Parathyroid adenoma (tissue), 2 donors: ENCODE measurements around the gene SFXN1.
A peak's percentile ranks its signal among the peaks of the same experiment; 100 is the strongest.

Source experiments
- H2AFZ ChIP-seq: fragments of 300-600 bp; sonication (generic); one replicate; pipeline ENCODE4 v1.7.0; 2017; ENCODE audit warnings: antibody characterized with exemption, mild to moderate bottlenecking
- H3K27ac ChIP-seq: fragments of 300-600 bp; sonication (generic); one replicate; pipeline ENCODE4 v1.7.0; 2017
- H3K27me3 ChIP-seq: fragments of 300-600 bp; sonication (generic); one replicate; pipeline ENCODE4 v1.7.0; 2017; ENCODE audit warnings: low read length; ENCODE audit not compliant: control insufficient read depth, insufficient read depth
- H3K36me3 ChIP-seq: fragments of 300-600 bp; sonication (generic); one replicate; pipeline ENCODE4 v1.7.0; 2017; ENCODE audit warnings: low read length; ENCODE audit not compliant: control insufficient read depth, insufficient read depth
- H3K4me1 ChIP-seq: fragments of 300-600 bp; sonication (generic); one replicate; pipeline ENCODE4 v1.7.0; 2017; ENCODE audit warnings: control low read depth
- H3K4me2 ChIP-seq: fragments of 300-600 bp; sonication (generic); one replicate; pipeline ENCODE4 v1.7.0; 2017; ENCODE audit warnings: low read length
- H3K4me3 ChIP-seq: fragments of 300-600 bp; sonication (generic); one replicate; pipeline ENCODE4 v1.7.0; 2017; ENCODE audit warnings: low read depth, low read length
- H3K79me2 ChIP-seq: fragments of 300-600 bp; sonication (generic); one replicate; pipeline ENCODE4 v1.7.0; 2017; ENCODE audit warnings: control low read depth
- H3K9ac ChIP-seq: fragments of 300-600 bp; sonication (generic); one replicate; pipeline ENCODE4 v1.7.0; 2017; ENCODE audit warnings: mild to moderate bottlenecking
- H3K9me3 ChIP-seq: fragments of 300-600 bp; sonication (generic); one replicate; pipeline ENCODE4 v1.7.0; 2017; ENCODE audit warnings: low read length; ENCODE audit not compliant: control insufficient read depth
- TF ChIP-seq, protein P1 (sequence below): fragments of 300-600 bp; sonication (generic); IDR thresholded peaks from one replicate; pipeline ENCODE4 v1.7.0; 2017; ENCODE audit warnings: antibody characterized with exemption, mild to moderate bottlenecking
- donor health status: primary hyperparathyroidism.

Gene SFXN1

DNA sequence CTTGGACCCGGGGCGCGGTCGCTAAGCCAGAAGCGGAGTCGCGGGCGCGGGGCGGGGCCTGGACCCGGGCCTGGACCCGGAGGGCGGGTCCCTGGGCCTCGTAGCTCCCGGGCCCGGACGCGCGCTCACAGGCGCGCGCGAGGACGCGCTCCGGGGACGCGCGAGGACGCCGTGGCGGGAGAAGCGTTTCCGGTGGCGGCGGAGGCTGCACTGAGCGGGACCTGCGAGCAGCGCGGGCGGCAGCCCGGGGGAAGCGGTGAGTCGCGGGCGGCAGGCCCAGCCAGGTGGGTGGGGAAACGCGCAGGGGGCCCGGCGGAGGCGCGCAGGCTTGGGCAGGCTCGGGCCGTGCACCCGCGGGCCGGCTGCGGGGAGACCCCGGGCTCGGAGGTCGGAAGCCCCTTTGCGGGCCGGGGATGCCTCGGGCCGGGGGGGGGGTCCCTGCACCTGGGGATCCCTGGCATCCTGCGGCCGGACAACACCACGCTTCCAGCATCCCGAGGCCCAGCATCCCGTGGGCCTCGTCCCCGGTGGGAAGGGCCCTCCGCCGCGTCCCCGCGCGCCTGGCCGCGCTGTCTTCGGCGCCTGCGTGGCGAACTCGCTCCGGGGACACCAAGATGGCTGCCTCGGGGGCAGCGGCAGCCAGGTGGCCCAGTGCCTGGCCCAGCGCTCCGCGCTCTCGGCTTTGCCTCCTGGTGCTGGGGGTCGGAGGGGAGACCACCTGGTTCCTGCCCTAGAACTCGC is at the start of gene SFXN1:
SFXN1 (plus strand) TSS at position 177 of the 741 bp plus-strand sequence. CDS start 13,544 bp downstream, outside the sequence.
- Histone ChIP-seq H2AFZ (peak within 1 kb of the TSS; percentile 72), H3K4me1 (peaks cover 6% of the 10 kb centered on the region), H3K27me3 (no peaks in the 10 kb centered on the region), H3K4me3 (peak within 1 kb of the TSS; percentile 70), H3K36me3 (no peaks in the 10 kb centered on the region), H3K4me2 (peak within 1 kb of the TSS; percentile 72), H3K9me3 (no peaks in the 10 kb centered on the region), H3K27ac (peak within 1 kb of the TSS; percentile 48), H3K9ac (peak within 1 kb of the TSS; percentile 22), H3K79me2 (peaks cover 38% of the 10 kb centered on the region)
- TF ChIP-seq, protein P1, sequence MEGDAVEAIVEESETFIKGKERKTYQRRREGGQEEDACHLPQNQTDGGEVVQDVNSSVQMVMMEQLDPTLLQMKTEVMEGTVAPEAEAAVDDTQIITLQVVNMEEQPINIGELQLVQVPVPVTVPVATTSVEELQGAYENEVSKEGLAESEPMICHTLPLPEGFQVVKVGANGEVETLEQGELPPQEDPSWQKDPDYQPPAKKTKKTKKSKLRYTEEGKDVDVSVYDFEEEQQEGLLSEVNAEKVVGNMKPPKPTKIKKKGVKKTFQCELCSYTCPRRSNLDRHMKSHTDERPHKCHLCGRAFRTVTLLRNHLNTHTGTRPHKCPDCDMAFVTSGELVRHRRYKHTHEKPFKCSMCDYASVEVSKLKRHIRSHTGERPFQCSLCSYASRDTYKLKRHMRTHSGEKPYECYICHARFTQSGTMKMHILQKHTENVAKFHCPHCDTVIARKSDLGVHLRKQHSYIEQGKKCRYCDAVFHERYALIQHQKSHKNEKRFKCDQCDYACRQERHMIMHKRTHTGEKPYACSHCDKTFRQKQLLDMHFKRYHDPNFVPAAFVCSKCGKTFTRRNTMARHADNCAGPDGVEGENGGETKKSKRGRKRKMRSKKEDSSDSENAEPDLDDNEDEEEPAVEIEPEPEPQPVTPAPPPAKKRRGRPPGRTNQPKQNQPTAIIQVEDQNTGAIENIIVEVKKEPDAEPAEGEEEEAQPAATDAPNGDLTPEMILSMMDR = no peak

- Histone ChIP-seq H3K4me1 (no peaks in the 10 kb centered on the region), H2AFZ (peak overlapping the region; percentile 31), H3K9me3 (no peaks in the 10 kb centered on the region), H3K4me3 (no peak overlapping the region), H3K27ac (no peak overlapping the region), H3K27me3 (no peaks in the 10 kb centered on the region), H3K79me2 (no peaks in the 10 kb centered on the region), H3K36me3 (no peaks in the 10 kb centered on the region), H3K9ac (no peak overlapping the region), H3K4me2 (no peak overlapping the region)
- TF ChIP-seq, protein P1 = no peak
These were observed 43.6 kb upstream of the SFXN1 start for GRCh38 chr5:175434800-175435199.

DNA sequence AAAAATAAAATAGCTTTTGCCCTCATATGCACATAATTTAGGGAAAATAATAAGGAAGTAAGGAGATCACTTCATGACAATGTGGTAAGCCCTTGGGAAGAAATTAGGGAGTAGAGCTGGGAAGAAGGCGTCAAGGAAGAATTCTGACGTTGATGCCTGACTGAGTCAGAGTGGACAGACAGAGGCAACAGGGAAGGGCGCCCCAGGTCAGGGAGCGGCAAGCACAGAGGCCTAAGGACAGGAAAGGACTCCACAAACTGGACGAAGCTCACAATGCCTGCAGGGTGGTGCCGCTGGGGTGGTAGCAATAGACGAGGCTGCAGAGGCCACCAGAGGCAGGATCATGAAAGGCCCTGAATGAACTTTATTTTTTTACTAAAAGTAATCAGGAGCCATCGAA is 42.0 kb upstream of the SFXN1 start:
- Histone ChIP-seq H3K79me2 (no peaks in the 10 kb centered on the region), H3K27ac (no peak overlapping the region), H3K4me1 (no peaks in the 10 kb centered on the region), H3K4me2 (no peak overlapping the region), H3K9me3 (no peaks in the 10 kb centered on the region), H2AFZ (no peak overlapping the region), H3K9ac (no peak overlapping the region), H3K36me3 (no peaks in the 10 kb centered on the region), H3K27me3 (no peaks in the 10 kb centered on the region), H3K4me3 (no peak overlapping the region)
- TF ChIP-seq, protein P1 = no peak

DNA sequence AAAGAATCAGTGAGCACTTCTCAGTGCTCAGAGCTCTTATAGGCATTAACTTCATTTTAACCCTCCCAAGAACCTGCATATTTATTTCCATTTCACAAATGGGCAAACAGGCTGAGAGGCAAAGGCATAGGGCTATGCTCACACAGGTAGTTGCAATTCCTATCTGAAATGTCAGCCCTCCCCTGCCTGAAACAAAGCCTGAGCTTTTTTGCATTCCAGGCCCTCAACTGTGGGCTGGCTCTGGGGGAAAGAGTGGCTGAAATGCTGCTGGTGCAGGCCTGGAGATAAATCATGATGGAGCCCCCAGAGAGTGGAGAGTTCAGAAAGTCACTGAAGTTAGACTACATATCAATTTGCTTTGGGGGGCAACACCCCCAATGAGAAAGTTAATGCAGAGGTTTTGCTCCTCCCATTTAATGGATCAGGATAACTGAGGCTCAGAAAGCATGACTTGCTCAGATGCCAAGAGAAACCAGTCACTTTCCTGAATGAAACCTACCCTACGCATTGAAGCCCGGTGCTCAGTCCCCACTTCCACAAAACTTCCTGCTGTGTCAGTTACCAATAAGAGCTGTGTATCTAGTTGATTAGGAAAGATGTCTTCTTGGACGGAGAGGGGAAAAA is 40.0 kb upstream of the SFXN1 start:
- Histone ChIP-seq H3K4me1 (peaks cover 2% of the 10 kb centered on the region), H3K36me3 (no peaks in the 10 kb centered on the region), H3K27me3 (no peaks in the 10 kb centered on the region), H3K9me3 (no peaks in the 10 kb centered on the region), H3K79me2 (no peaks in the 10 kb centered on the region), H3K4me2 (no peak overlapping the region), H3K9ac (no peak overlapping the region), H3K27ac (no peak overlapping the region), H3K4me3 (no peak overlapping the region), H2AFZ (no peak overlapping the region)
- TF ChIP-seq, protein P1 = no peak
